GM23248 (cell line): ENCODE results near the gene ELAPOR2. TPM values are rescaled to one million over a fixed set of nuclear protein-coding genes. Genes with fewer than 3 reads are reported as not detected.

ENCODE experiments used
- DNase-seq: peaks from one replicate; pipeline ENCODE4 v3.0.0-alpha.2; 2015
- H2AFZ ChIP-seq: fragments of 200-600 bp; sonication (generic); 2 replicates; pipeline ENCODE4 v1.6.1; 2016; ENCODE audit warnings: antibody characterized with exemption
- H3F3A ChIP-seq: fragments of 200-600 bp; sonication (generic); 2 replicates; pipeline ENCODE4 v1.6.1; 2016; ENCODE audit warnings: mild to moderate bottlenecking, antibody characterized with exemption, mixed run types; ENCODE audit not compliant: insufficient read depth
- H3K27ac ChIP-seq: fragments of 200-600 bp; sonication (generic); 2 replicates; pipeline ENCODE4 v1.5.1; 2016; ENCODE audit warnings: mild to moderate bottlenecking
- H3K27me3 ChIP-seq: fragments of 200-600 bp; sonication (generic); replicated peaks from 2 replicates; pipeline ENCODE4 v1.6.1; 2016; ENCODE audit warnings: mild to moderate bottlenecking; ENCODE audit not compliant: insufficient read depth
- H3K36me3 ChIP-seq: fragments of 200-600 bp; sonication (generic); 2 replicates; pipeline ENCODE4 v1.6.1; 2016; ENCODE audit warnings: low read depth, mild to moderate bottlenecking
- H3K4me1 ChIP-seq: fragments of 200-600 bp; sonication (generic); 2 replicates; pipeline ENCODE4 v1.6.1; 2016; ENCODE audit warnings: mild to moderate bottlenecking; ENCODE audit not compliant: insufficient read depth
- H3K4me2 ChIP-seq: fragments of 200-600 bp; sonication (generic); one replicate; pipeline ENCODE4 v1.6.1; 2016; ENCODE audit warnings: mild to moderate bottlenecking; ENCODE audit not compliant: unreplicated experiment
- H3K4me3 ChIP-seq: fragments of 200-600 bp; sonication (generic); 2 replicates; pipeline ENCODE4 v1.5.1; 2016; ENCODE audit warnings: mild to moderate bottlenecking
- H3K79me2 ChIP-seq: fragments of 200-600 bp; sonication (generic); 2 replicates; pipeline ENCODE4 v1.6.1; 2016; ENCODE audit warnings: mild to moderate bottlenecking; ENCODE audit not compliant: insufficient read depth
- H3K9ac ChIP-seq: fragments of 200-600 bp; sonication (generic); 2 replicates; pipeline ENCODE4 v1.6.1; 2016; ENCODE audit warnings: mild to moderate bottlenecking
- H3K9me2 ChIP-seq: fragments of 200-600 bp; sonication (generic); 2 replicates; pipeline ENCODE4 v1.6.1; 2016; ENCODE audit warnings: mixed run types, mild to moderate bottlenecking, moderate library complexity; ENCODE audit not compliant: insufficient read depth
- H3K9me3 ChIP-seq: fragments of 200-600 bp; sonication (generic); one replicate; pipeline ENCODE4 v1.6.1; 2017; ENCODE audit warnings: low read depth
- H4K20me1 ChIP-seq: fragments of 200-600 bp; sonication (generic); 2 replicates; pipeline ENCODE4 v1.6.0; 2016; ENCODE audit not compliant: insufficient read depth
- EZH2 ChIP-seq: fragments of 200-600 bp; sonication (generic); IDR thresholded peaks from 2 replicates; pipeline ENCODE4 v1.6.1; 2018; ENCODE audit warnings: antibody characterized with exemption, mild to moderate bottlenecking; ENCODE audit not compliant: insufficient read depth, poor library complexity, severe bottlenecking
- EZH2phosphoT487 ChIP-seq: fragments of 200-600 bp; sonication (generic); IDR thresholded peaks from 2 replicates; pipeline ENCODE4 v1.6.1; 2018; ENCODE audit warnings: antibody characterized with exemption, moderate library complexity, mild to moderate bottlenecking, low read depth; ENCODE audit not compliant: insufficient read depth
- WGBS, 2 experiments: methylation state at CpG; one replicate each; pipeline ENCODE4 v1.1.6; 2015 to 2017; ENCODE audit warnings: low lambda C conversion rate in 2 of 2, low coverage in 1 of 2; ENCODE audit errors: missing lambda C conversion rate in 2 of 2; 5-methylcytosine and 5-hydroxymethylcytosine counted together
- in situ Hi-C: fragments of 300-500 bp; cut with MboI; formaldehyde crosslinking; loops from 2 replicates; pipeline ENCODE4 v1.15.0; 2020
- polyA plus RNA-seq: library from polyadenylated mRNA; unstranded; fragments of >200 nt; fragmentation: Nextera tagmentation; extraction: Ambion mirVana; gene quantifications from 2 replicates; pipeline ENCODE4 v1.2.1, GENCODE V29; 2016
- total RNA-seq: library from RNA; depleted of rRNA; stranded (reverse); fragments of >200 nt; shearing (Covaris generic); gene quantifications from 2 replicates; pipeline ENCODE4 v1.2.3, GENCODE V29; 2014

Gene ELAPOR2
- total and polyA plus RNA-seq, 2 experiments from 2014 or later: 1.6 to 1.8 TPM

DNA sequence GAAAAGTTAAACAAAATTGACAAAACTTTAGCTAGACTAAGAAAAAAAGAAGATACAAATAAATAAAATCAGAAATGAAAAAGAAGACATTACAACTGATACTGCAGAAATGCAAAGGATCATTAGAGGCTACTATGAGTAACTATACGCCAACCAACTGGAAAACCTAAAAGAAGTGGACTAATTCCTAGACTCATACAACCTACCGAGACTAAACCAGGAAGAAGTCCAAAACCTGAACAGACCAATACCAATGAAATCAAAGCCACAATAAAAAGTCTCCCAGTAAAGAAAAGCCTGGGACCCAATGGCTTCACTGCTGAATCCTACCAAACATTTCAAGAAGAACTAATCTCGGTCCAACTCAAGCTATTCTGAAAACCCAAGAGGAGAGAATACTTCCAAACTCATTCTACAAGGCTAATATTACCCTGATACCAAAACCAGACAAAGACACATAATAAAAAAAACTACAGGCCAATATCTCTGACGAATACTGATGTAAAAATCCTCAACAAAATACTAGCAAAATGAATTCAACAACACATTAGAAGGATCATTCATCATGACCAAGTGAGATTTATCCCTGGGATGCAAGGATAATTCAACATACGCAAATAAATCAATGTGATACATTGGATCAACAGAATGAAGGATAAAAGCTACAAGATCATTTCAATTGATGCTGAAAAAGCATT lies 20.3 kb downstream of the ELAPOR2 start:
- TF ChIP-seq EZH2 (no peak), EZH2phosphoT487 (no peak)
- 52 to 57% methylated on average over 5 of the region's 5 CpGs for WGBS, 2 experiments
- Histone ChIP-seq H4K20me1 (no peaks in the 10 kb centered on the region), H3K79me2 (no peaks in the 10 kb centered on the region), H2AFZ (no peak overlapping the region), H3K4me2 (no peak overlapping the region), H3K9me3 (no peaks in the 10 kb centered on the region), H3K4me1 (no peaks in the 10 kb centered on the region), H3K27ac (no peak overlapping the region), H3F3A (no peaks in the 10 kb centered on the region), H3K36me3 (no peaks in the 10 kb centered on the region), H3K9ac (no peak overlapping the region), H3K9me2 (no peaks in the 10 kb centered on the region), H3K27me3 (no peaks in the 10 kb centered on the region), H3K4me3 (no peak overlapping the region)
- DNase-seq: no peak
- in situ Hi-C loops: no loop called here

DNA sequence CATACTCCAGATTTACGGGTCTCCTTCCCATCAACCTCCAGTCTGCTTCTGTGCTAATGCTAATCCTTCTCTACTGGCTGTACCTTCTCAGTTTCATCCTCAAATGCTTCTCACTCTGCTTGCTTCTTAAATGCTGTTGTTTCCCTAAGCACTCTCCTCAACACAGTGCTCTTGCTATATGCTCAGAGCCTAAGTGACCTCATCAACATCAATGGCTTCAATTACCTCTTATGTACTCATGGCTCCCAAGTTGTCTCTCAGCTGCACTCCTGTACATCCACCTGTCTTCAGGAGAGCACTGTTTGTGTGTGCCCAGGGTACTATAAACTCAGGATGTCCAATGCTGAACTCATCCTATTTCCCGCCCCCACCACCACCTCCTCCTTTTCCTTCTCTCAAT lies 22.5 kb downstream of the ELAPOR2 start:
- DNase-seq: no peak
- Histone ChIP-seq H2AFZ (no peak overlapping the region), H3F3A (no peaks in the 10 kb centered on the region), H3K79me2 (no peaks in the 10 kb centered on the region), H3K27me3 (no peaks in the 10 kb centered on the region), H3K4me2 (no peak overlapping the region), H3K36me3 (no peaks in the 10 kb centered on the region), H3K9me2 (no peaks in the 10 kb centered on the region), H3K27ac (no peak overlapping the region), H4K20me1 (no peaks in the 10 kb centered on the region), H3K9me3 (no peaks in the 10 kb centered on the region), H3K4me3 (no peak overlapping the region), H3K9ac (no peak overlapping the region), H3K4me1 (no peaks in the 10 kb centered on the region)
- TF ChIP-seq EZH2phosphoT487 (no peak), EZH2 (no peak)
- WGBS, 2 experiments: 39 to 44% methylated on average over 2 of the region's 2 CpGs
- in situ Hi-C loops: no loop called here

- Histone ChIP-seq H3K27me3 (no peaks in the 10 kb centered on the region), H3K4me2 (no peak overlapping the region), H4K20me1 (no peaks in the 10 kb centered on the region), H3K4me1 (no peaks in the 10 kb centered on the region), H3F3A (no peaks in the 10 kb centered on the region), H3K79me2 (no peaks in the 10 kb centered on the region), H3K9me3 (no peaks in the 10 kb centered on the region), H3K36me3 (no peaks in the 10 kb centered on the region), H3K27ac (no peak overlapping the region), H3K4me3 (no peak overlapping the region), H2AFZ (no peak overlapping the region), H3K9ac (no peak overlapping the region), H3K9me2 (no peaks in the 10 kb centered on the region)
- TF ChIP-seq EZH2 (no peak), EZH2phosphoT487 (no peak)
- in situ Hi-C loops: no loop called here
- no peak for DNase-seq
- 32 to 42% methylated on average over 4 of the region's 4 CpGs for WGBS, 2 experiments
These were observed 26.7 kb downstream of the ELAPOR2 start for GRCh38 chr7:87032604-87033339.

DNA sequence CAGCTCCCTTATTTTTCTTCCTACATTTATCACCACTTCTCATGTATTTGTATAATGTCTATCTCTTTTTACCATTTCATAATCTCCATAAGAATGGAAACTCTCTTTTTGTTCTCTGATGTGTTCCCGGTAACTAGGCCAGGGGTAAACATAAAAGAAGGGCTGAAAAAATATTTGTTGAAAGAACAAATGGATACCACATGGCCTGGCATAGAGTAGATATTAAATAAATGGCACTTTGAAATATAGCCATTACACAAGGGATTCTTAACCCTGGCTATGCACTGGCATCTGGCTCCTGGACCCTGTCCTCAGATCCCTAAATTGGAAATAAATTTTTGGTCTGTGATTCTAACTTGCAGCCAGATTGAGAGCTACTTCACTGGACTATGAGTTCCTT lies 30.4 kb downstream of the ELAPOR2 start:
- Histone ChIP-seq H3F3A (no peaks in the 10 kb centered on the region), H3K9ac (no peak overlapping the region), H3K36me3 (no peaks in the 10 kb centered on the region), H3K9me2 (no peaks in the 10 kb centered on the region), H3K79me2 (no peaks in the 10 kb centered on the region), H3K4me3 (no peak overlapping the region), H3K4me2 (no peak overlapping the region), H3K9me3 (no peaks in the 10 kb centered on the region), H2AFZ (no peak overlapping the region), H4K20me1 (no peaks in the 10 kb centered on the region), H3K27me3 (no peaks in the 10 kb centered on the region), H3K27ac (no peak overlapping the region), H3K4me1 (no peaks in the 10 kb centered on the region)
- TF ChIP-seq EZH2phosphoT487: no peak
- no peak for TF ChIP-seq EZH2
- in situ Hi-C loops: no loop called here
- 4 to 11% methylated on average over 1 of the region's 1 CpG for WGBS, 2 experiments
- DNase-seq: no peak

GRCh38 chr7:87028636-87029035 lies 30.8 kb downstream of the ELAPOR2 start:
- DNase-seq: no peak
- in situ Hi-C loops: no loop called here
- H3K79me2 ChIP-seq: no peaks in the 10 kb centered on the region

More at GRCh38 chr7:87028636-87029035, 30.8 kb downstream of the ELAPOR2 start:
- Histone ChIP-seq H4K20me1 (no peaks in the 10 kb centered on the region), H3K27me3 (no peaks in the 10 kb centered on the region), H3K9me3 (no peaks in the 10 kb centered on the region), H3F3A (no peaks in the 10 kb centered on the region), H2AFZ (no peak overlapping the region), H3K4me2 (no peak overlapping the region), H3K4me1 (no peaks in the 10 kb centered on the region), H3K36me3 (no peaks in the 10 kb centered on the region), H3K9ac (no peak overlapping the region), H3K27ac (no peak overlapping the region), H3K4me3 (no peak overlapping the region), H3K9me2 (no peaks in the 10 kb centered on the region)
- WGBS, 2 experiments: 3 to 11% methylated on average over 1 of the region's 1 CpG
- TF ChIP-seq EZH2phosphoT487: no peak
- TF ChIP-seq EZH2: no peak
